Esophagus muscularis mucosa (tissue), 4 donors: ENCODE measurements around the gene XPC. TPM values are rescaled to one million over a fixed set of nuclear protein-coding genes. Genes with fewer than 3 reads are reported as not detected.
A peak's percentile ranks its signal among the peaks of the same experiment; 100 is the strongest.

Source experiments
- DNase-seq: peaks from one replicate; pipeline ENCODE4 v3.0.0-alpha.2; 2017; ENCODE audit errors: extremely low spot score
- H3K27ac ChIP-seq, 4 donors: fragments of 200-600 bp; sonication (generic); replicated peaks in 1 of 4; 1 replicate in 3 of 4; 2 replicates in 1 of 4; pipeline ENCODE4 v1.5.1; 2016 to 2019; ENCODE audit warnings: mild to moderate bottlenecking in 1 of 4
- H3K27me3 ChIP-seq, 4 donors: fragments of 200-600 bp; sonication (generic); one replicate each; pipeline versions ENCODE4 v1.5.1 to v1.6.0; 2016 to 2019
- H3K36me3 ChIP-seq, 4 donors: fragments of 200-600 bp; sonication (generic); one replicate each; pipeline ENCODE4 v1.5.1; 2016 to 2019
- H3K4me1 ChIP-seq, 4 donors: fragments of 200-600 bp; sonication (generic); one replicate each; pipeline ENCODE4 v1.5.1; 2016 to 2019
- H3K4me3 ChIP-seq, 4 donors: fragments of 200-600 bp; sonication (generic); 1 replicate in 2 of 4; 2 replicates in 2 of 4; pipeline ENCODE4 v1.5.1; 2016 to 2019; ENCODE audit warnings: mild to moderate bottlenecking in 4 of 4, moderate library complexity in 1 of 4
- H3K9me3 ChIP-seq, 4 donors: fragments of 200-600 bp; sonication (generic); 1 replicate in 3 of 4; 2 replicates in 1 of 4; pipeline ENCODE4 v1.5.1; 2016 to 2019
- CTCF ChIP-seq, 3 experiments: fragments of 200-600 bp in 2 of 3; fragments of 450-650 bp in 1 of 3; sonication (generic) in 2 of 3; IDR thresholded peaks; one replicate each; pipeline ENCODE4 v1.5.1; 2017 to 2019; ENCODE audit warnings: antibody characterized with exemption in 3 of 3, mild to moderate bottlenecking in 2 of 3, moderate library complexity in 1 of 3
- EP300 ChIP-seq: sonication (generic); formaldehyde crosslinking; IDR thresholded peaks from one replicate; pipeline ENCODE4 v1.6.1; 2017; ENCODE audit warnings: antibody characterized with exemption
- POLR2A ChIP-seq: fragments of 450-650 bp; IDR thresholded peaks from one replicate; pipeline ENCODE4 v1.6.1; 2017; ENCODE audit warnings: antibody characterized with exemption, moderate library complexity, mild to moderate bottlenecking, low read depth
- POLR2AphosphoS5 ChIP-seq, 2 donors: sonication (generic); formaldehyde crosslinking; IDR thresholded peaks; one replicate each; pipeline ENCODE4 v1.6.1; 2017; ENCODE audit warnings: antibody characterized with exemption in 2 of 2
- WGBS: methylation state at CpG from one replicate; pipeline ENCODE4 v1.1.5; 2018; 5-methylcytosine and 5-hydroxymethylcytosine counted together
- intact Hi-C: fragments of 100-400 bp; cut with DNase I; formaldehyde crosslinking; loops from one replicate; pipeline ENCODE4 v1.15.1; 2023
- total RNA-seq, 4 donors: library from RNA; depleted of rRNA; stranded (reverse); fragments of >200 nt; gene quantifications; one replicate each; pipeline versions ENCODE4 v1.1.0 to v1.2.1, GENCODE V29; 2016

XPC gene
- total RNA-seq, 4 donors from 2014 or later, result 28.9 to 41.9 (median 37.8) TPM

DNA sequence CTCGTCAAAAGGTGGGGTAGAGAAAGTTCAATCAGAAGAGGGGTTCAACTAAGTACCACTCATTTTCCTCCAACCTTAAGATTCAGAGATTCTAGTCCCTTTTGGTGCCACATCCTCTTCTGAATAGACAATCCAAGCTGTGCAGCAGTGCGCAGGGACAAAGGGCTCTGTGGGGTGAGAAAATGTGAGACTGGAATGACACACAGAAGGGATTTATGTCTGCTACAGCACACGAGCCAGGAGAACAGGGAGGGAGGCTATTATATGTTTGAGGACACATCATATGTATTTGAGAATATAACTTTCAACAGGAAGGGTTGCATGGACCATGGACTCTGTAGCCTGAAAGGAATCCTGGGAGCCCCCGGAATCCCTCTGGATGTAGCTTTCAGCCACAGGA, 33.2 kb upstream of the XPC start:
- WGBS, result 68% methylated on average over 4 of the region's 4 CpGs

GRCh38 chr3:14210843-14211594, 32.6 kb upstream of the XPC start:
- intact Hi-C loops, result no loop called here
- WGBS, result 69% methylated on average over 4 of the region's 4 CpGs
- peak; percentile 14 for DNase-seq
- no peak overlapping the region for H3K27ac ChIP-seq
- no peaks in the 10 kb centered on the region for H3K27me3 ChIP-seq
- TF ChIP-seq CTCF (IDR thresholded peaks at IDR 0.05) (no peak), POLR2AphosphoS5 (IDR thresholded peaks at IDR 0.05) (no peak), EP300 (no peak), POLR2A (no peak)
- peaks cover 0 to 7% (median 0%) of the 10 kb centered on the region in 4 donors for H3K4me1 ChIP-seq
- H3K36me3 ChIP-seq, result no peaks in the 10 kb centered on the region
- no peak overlapping the region for H3K4me3 ChIP-seq
- H3K9me3 ChIP-seq, result no peaks in the 10 kb centered on the region

More for the DNA sequence above, 33.2 kb upstream of the XPC start:
- H3K27me3 ChIP-seq, result no peaks in the 10 kb centered on the region
- no peak overlapping the region for H3K4me3 ChIP-seq
- DNase-seq, result no peak
- H3K36me3 ChIP-seq, result no peaks in the 10 kb centered on the region
- intact Hi-C loops, result no loop called here
- TF ChIP-seq CTCF (IDR thresholded peaks at IDR 0.05) (no peak), POLR2A (no peak), EP300 (no peak), POLR2AphosphoS5 (IDR thresholded peaks at IDR 0.05) (no peak)
- no peak overlapping the region for H3K27ac ChIP-seq
- no peaks in the 10 kb centered on the region for H3K9me3 ChIP-seq
- H3K4me1 ChIP-seq, result peaks cover 0 to 7% (median 0%) of the 10 kb centered on the region in 4 donors

DNA sequence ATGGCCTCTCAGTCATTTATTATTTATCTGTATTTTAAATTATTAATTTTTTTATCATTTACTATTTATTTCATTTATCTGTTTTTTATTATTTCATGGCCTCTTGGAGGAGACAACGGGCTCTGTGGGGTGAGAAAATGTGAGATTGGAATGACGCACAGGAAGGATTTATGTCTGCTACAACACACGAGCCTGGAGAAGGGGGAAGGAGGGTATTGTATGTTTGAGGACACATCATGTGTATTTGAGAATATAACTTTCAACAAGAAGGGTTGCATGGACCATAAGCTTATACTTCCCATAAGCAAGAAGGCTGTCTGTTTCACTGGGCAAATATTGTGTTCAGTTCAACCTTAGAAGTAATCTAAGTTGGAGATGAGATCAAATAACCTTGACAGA, 31.9 kb upstream of the XPC start:
- peaks cover 0 to 7% (median under 1%) of the 10 kb centered on the region in 4 donors for H3K4me1 ChIP-seq
- DNase-seq, result no peak
- no peaks in the 10 kb centered on the region for H3K36me3 ChIP-seq
- intact Hi-C loops, result no loop called here
- H3K9me3 ChIP-seq, result no peaks in the 10 kb centered on the region
- H3K27me3 ChIP-seq, result no peaks in the 10 kb centered on the region
- H3K4me3 ChIP-seq, result no peak overlapping the region
- no peak for TF ChIP-seq POLR2A
- WGBS, result 54% methylated on average over 3 of the region's 3 CpGs
- H3K27ac ChIP-seq, result no peak overlapping the region

- intact Hi-C loops, result no loop called here
- no peak overlapping the region for H3K4me3 ChIP-seq
- 57% methylated on average over 14 of the region's 14 CpGs for WGBS
- no peaks in the 10 kb centered on the region for H3K9me3 ChIP-seq
- H3K4me1 ChIP-seq, result peaks cover 0 to 9% (median 3%) of the 10 kb centered on the region in 4 donors
- no peak for DNase-seq
- no peaks in the 10 kb centered on the region for H3K27me3 ChIP-seq
- H3K27ac ChIP-seq, result no peak overlapping the region
- no peaks in the 10 kb centered on the region for H3K36me3 ChIP-seq
- TF ChIP-seq EP300 (no peak), POLR2AphosphoS5 (IDR thresholded peaks at IDR 0.05) (no peak), CTCF (IDR thresholded peaks at IDR 0.05) (no peak), POLR2A (no peak)
Observed at GRCh38 chr3:14209581-14210289, 31.3 kb upstream of the XPC start.

- Histone ChIP-seq H3K36me3 (no peaks in the 10 kb centered on the region), H3K9me3 (no peaks in the 10 kb centered on the region), H3K27ac (no peak overlapping the region), H3K4me1 (peaks cover 0 to 15% (median 7%) of the 10 kb centered on the region in 4 donors), H3K27me3 (no peaks in the 10 kb centered on the region), H3K4me3 (no peak overlapping the region)
- WGBS, result 59% methylated on average over 5 of the region's 5 CpGs
- TF ChIP-seq CTCF (IDR thresholded peaks at IDR 0.05) (no peak), POLR2AphosphoS5 (IDR thresholded peaks at IDR 0.05) (no peak), POLR2A (no peak), EP300 (no peak)
- DNase-seq, result no peak
- intact Hi-C loops, result no loop called here
Observed at GRCh38 chr3:14208977-14209394, 30.6 kb upstream of the XPC start.
